ENCODE results near the gene GSTO2. TPM values are rescaled to one million over a fixed set of nuclear protein-coding genes. Genes with fewer than 3 reads are reported as not detected.
A peak's percentile ranks its signal among the peaks of the same experiment; 100 is the strongest.

Gene GSTO2
- total RNA-seq, 4 donors from 2014 or later = 1.9 to 17.1 (median 10.6) TPM

DNA sequence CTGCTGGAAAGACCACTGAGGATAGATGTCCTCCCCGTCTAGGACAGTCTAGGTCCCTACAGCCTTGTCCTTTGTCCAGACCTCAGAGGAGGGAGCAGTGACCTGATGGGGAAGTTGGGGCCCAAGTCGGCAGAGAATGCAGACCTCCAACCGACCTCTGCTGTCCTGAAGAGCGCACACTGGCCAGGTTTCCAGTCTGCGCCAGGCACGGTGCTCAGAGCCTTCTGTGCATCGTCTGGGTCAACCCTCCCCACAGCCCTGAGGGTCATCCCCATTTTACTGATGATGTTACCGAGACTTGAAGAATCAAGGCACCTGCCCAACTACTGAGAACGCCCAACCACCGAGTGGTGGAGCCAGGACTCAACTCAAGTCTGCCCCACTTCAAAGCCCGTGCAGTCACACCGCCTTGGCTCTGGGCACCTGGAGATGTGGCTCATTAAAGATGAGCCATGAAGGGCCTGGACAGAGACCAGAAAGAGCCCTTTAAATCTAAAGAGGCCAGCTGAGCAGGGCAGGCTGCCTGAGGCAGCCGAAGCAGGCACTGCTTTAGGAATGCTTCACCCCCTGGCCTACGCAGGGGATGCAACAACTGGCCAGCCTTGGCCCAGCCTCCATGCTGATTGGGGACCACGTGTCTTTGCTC, 64.9 kb downstream of the GSTO2 start:
- in situ Hi-C loops (cut with MboI; ENCODE audit: low pct_ligation_motif_present in 1 of 4, low pct_unique_long_range_greater_than_20kb in 1 of 4, low sequenced_read_pairs in 3 of 4) = no loop called here
- intact Hi-C loops (cut with DNase I; ENCODE audit: low total_unique reads) = no loop called here

DNA sequence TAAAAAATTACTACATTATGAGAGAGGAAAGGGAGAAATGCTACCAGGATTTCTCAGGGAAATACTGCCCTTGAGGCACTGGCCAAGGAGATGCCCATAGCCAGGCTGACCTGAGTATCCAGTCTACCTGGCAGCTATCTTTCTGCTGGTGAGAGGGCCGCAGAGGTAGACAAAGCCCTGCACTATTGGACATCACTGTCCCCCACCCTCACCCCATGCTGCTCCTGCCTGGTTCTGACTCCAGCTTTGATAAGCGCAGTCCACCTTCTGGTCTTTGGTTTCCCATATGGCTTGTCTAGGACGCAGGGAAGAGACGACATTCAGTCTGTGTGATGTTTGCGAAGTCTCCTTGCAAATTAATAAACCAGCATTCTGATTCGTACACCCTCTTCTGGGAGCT, 65.6 kb downstream of the GSTO2 start:
- Histone ChIP-seq H3K4me3 (no peak overlapping the region), H3K27me3 (no peaks in the 10 kb centered on the region), H3K4me1 (peaks cover 32 to 84% (median 54%) of the 10 kb centered on the region in 4 donors), H3K9me3 (no peaks in the 10 kb centered on the region), H3K27ac (peak overlapping the region in 3 of 4 donors; percentile 5 to 90 (median 82)), H3K36me3 (no peaks in the 10 kb centered on the region)
- TF ChIP-seq, protein P1, sequence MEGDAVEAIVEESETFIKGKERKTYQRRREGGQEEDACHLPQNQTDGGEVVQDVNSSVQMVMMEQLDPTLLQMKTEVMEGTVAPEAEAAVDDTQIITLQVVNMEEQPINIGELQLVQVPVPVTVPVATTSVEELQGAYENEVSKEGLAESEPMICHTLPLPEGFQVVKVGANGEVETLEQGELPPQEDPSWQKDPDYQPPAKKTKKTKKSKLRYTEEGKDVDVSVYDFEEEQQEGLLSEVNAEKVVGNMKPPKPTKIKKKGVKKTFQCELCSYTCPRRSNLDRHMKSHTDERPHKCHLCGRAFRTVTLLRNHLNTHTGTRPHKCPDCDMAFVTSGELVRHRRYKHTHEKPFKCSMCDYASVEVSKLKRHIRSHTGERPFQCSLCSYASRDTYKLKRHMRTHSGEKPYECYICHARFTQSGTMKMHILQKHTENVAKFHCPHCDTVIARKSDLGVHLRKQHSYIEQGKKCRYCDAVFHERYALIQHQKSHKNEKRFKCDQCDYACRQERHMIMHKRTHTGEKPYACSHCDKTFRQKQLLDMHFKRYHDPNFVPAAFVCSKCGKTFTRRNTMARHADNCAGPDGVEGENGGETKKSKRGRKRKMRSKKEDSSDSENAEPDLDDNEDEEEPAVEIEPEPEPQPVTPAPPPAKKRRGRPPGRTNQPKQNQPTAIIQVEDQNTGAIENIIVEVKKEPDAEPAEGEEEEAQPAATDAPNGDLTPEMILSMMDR (IDR thresholded peaks at IDR 0.05) = no peak
- TF ChIP-seq POLR2A (IDR thresholded peaks at IDR 0.05) (no peak), POLR2AphosphoS5 (IDR thresholded peaks at IDR 0.05) (no peak), EP300 (IDR thresholded peaks at IDR 0.05; ENCODE audit: low read depth) (no peak)
- no peak for DNase-seq
- 92 to 100% methylated on average over 1 to 6 of the region's 6 CpGs for WGBS, 2 donors (ENCODE audit: low coverage in 1 of 2)
- in situ Hi-C loops (cut with MboI; ENCODE audit: low pct_ligation_motif_present in 1 of 4, low pct_unique_long_range_greater_than_20kb in 1 of 4, low sequenced_read_pairs in 3 of 4) (no loop called here), intact Hi-C loops (cut with DNase I; ENCODE audit: low total_unique reads) (no loop called here)

More for the DNA sequence above, 64.9 kb downstream of the GSTO2 start:
- peak overlapping the region; percentile 5 to 90 (median 44) for H3K27ac ChIP-seq
- peaks cover 40 to 84% (median 55%) of the 10 kb centered on the region in 4 donors for H3K4me1 ChIP-seq
- no peak for DNase-seq
- WGBS, 2 donors (ENCODE audit: low coverage in 1 of 2) = 40 to 88% methylated on average over 1 to 12 of the region's 15 CpGs
- no peak overlapping the region for H3K4me3 ChIP-seq
- no peaks in the 10 kb centered on the region for H3K27me3 ChIP-seq
- no peak for TF ChIP-seq POLR2AphosphoS5 (IDR thresholded peaks at IDR 0.05)
- TF ChIP-seq, protein P1 (IDR thresholded peaks at IDR 0.05) = no peak
- TF ChIP-seq POLR2A (IDR thresholded peaks at IDR 0.05) = no peak
- no peak for TF ChIP-seq EP300 (IDR thresholded peaks at IDR 0.05; ENCODE audit: low read depth)
- H3K9me3 ChIP-seq = no peaks in the 10 kb centered on the region
- H3K36me3 ChIP-seq = no peaks in the 10 kb centered on the region

DNA sequence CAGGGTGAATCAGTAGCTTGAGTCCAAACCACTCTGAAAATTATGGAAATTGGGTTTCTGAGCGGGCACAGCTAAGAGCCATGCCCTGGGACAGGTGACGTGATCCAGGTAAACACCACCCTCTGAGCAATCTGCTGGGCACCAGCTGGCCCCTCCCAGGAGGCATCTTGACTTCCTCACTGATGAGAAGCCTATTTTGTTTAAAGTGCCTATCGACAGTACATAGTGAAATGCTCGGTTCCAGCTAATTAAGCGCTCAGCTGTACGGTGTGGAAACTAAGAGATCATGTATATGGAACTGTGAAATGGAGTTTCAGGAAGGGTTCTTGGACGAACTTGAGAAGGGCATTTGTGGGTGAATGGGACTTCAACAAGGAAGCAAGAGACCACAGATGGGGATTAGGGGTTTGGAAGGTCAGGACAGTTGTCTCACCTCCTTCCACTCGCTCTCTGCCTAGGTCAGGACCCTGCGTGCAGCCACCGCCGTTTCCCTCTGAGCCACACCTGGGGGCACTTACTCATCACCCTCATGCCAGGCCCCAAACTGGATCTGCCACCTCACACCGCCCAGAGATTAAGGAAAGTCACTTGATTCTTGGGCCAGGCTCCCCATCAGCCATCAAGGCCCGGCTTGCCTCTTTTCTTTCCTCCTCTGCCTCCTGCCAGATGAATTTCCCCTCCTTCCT, 66.1 kb downstream of the GSTO2 start:
- intact Hi-C loops (cut with DNase I; ENCODE audit: low total_unique reads) = no loop called here

More for the DNA sequence above, 66.1 kb downstream of the GSTO2 start:
- no peaks in the 10 kb centered on the region for H3K36me3 ChIP-seq
- H3K27ac ChIP-seq = peak overlapping the region in 3 of 4 donors; percentile 5 to 90 (median 14)
- H3K9me3 ChIP-seq = no peaks in the 10 kb centered on the region
- TF ChIP-seq EP300 (IDR thresholded peaks at IDR 0.05; ENCODE audit: low read depth) = no peak
- TF ChIP-seq, protein P1 (IDR thresholded peaks at IDR 0.05) = no peak
- no peak for TF ChIP-seq POLR2A (IDR thresholded peaks at IDR 0.05)
- no peak for TF ChIP-seq POLR2AphosphoS5 (IDR thresholded peaks at IDR 0.05)
- WGBS, 2 donors (ENCODE audit: low coverage in 1 of 2) = 86 to 91% methylated on average over 12 to 13 of the region's 13 CpGs
- H3K4me3 ChIP-seq = no peak overlapping the region
- DNase-seq = no peak
- peaks cover 28 to 84% (median 54%) of the 10 kb centered on the region in 4 donors for H3K4me1 ChIP-seq
- in situ Hi-C loops (cut with MboI; ENCODE audit: low pct_ligation_motif_present in 1 of 4, low pct_unique_long_range_greater_than_20kb in 1 of 4, low sequenced_read_pairs in 3 of 4) = no loop called here
- no peaks in the 10 kb centered on the region for H3K27me3 ChIP-seq

All from transverse colon (tissue), 4 donors.